CD4-positive, alpha-beta T cell (primary cell): ENCODE data around the gene GJD4. TPM values are rescaled to one million over a fixed set of nuclear protein-coding genes. Genes with fewer than 3 reads are reported as not detected.
A peak's percentile ranks its signal among the peaks of the same experiment; 100 is the strongest.

Experiments
- ATAC-seq: fragments of 200-7000 bp; cut with Tn5 transposase; one replicate; pipeline ENCODE4 v1.10.0; 2022; ENCODE audit warnings: mild to moderate bottlenecking; ENCODE audit not compliant: poor library complexity
- CTCF ChIA-PET: fragments of 350-600 bp; sonication (Branson Sonifier 250); formaldehyde crosslinking; loops from one replicate; lab custom pipeline; 2021; ENCODE audit warnings: antibody characterized with exemption, inconsistent platforms; lab: Charles Lee
- POLR2A ChIA-PET: fragments of 350-600 bp; sonication (Branson Sonifier 250); formaldehyde crosslinking; loops from one replicate; lab custom pipeline; 2021; ENCODE audit warnings: antibody characterized with exemption, inconsistent platforms; lab: Charles Lee
- DNase-seq, 14 experiments: peaks; one replicate each; pipeline ENCODE4 v3.0.0-alpha.2; 2013 to 2020; ENCODE audit warnings: mixed read lengths in 2 of 14
- H3K27ac ChIP-seq, 2 donors: one replicate each; pipeline versions ENCODE4 v1.5.1 to v1.7.0; 2013; ENCODE audit warnings: low read length in 2 of 2, low read depth in 1 of 2, mild to moderate bottlenecking in 1 of 2
- H3K27me3 ChIP-seq, 2 experiments: 1 replicate in 1 of 2; 2 replicates in 1 of 2; pipeline versions ENCODE4 v1.6.1 to v1.7.0; 2013; ENCODE audit warnings: low read length in 2 of 2, control low read depth in 1 of 2, mild to moderate bottlenecking in 1 of 2, moderate library complexity in 1 of 2; ENCODE audit not compliant: insufficient read depth in 2 of 2, control insufficient read depth in 1 of 2
- H3K36me3 ChIP-seq: one replicate; pipeline ENCODE4 v1.6.1; 2013; ENCODE audit warnings: low read length, control low read depth; ENCODE audit not compliant: insufficient read depth
- H3K4me1 ChIP-seq: one replicate; pipeline ENCODE4 v1.6.1; 2013; ENCODE audit warnings: low read length, control low read depth; ENCODE audit not compliant: insufficient read depth
- H3K4me3 ChIP-seq: one replicate; pipeline ENCODE4 v1.5.1; 2013; ENCODE audit warnings: mild to moderate bottlenecking, low read length, moderate library complexity
- H3K9me3 ChIP-seq, 2 experiments: 1 replicate in 1 of 2; 2 replicates in 1 of 2; pipeline versions ENCODE4 v1.6.1 to v1.7.0; 2013; ENCODE audit warnings: low read length in 2 of 2, mild to moderate bottlenecking in 2 of 2, control low read depth in 1 of 2, moderate library complexity in 1 of 2; ENCODE audit not compliant: control insufficient read depth in 1 of 2, insufficient read depth in 1 of 2
- H3K27ac Mint-ChIP-seq: one replicate; pipeline ENCODE4 v1.8.0; 2020; ENCODE audit warnings: mixed read lengths
- H3K27me3 Mint-ChIP-seq: one replicate; pipeline ENCODE4 v1.8.0; 2021; ENCODE audit warnings: mixed read lengths
- H3K36me3 Mint-ChIP-seq: one replicate; pipeline ENCODE4 v1.8.0; 2021; ENCODE audit warnings: low read depth, mixed read lengths
- H3K4me1 Mint-ChIP-seq: one replicate; pipeline ENCODE4 v1.8.0; 2021; ENCODE audit warnings: low read depth, mixed read lengths
- H3K4me3 Mint-ChIP-seq: one replicate; pipeline ENCODE4 v1.8.0; 2020; ENCODE audit warnings: mild to moderate bottlenecking, mixed read lengths
- H3K9me3 Mint-ChIP-seq: one replicate; pipeline ENCODE4 v1.8.0; 2020; ENCODE audit warnings: mixed read lengths
- intact Hi-C, 2 experiments: fragments of 100-400 bp; cut with DNase I in 1 of 2; cut with micrococcal nuclease in 1 of 2; formaldehyde crosslinking; loops; one replicate each; pipeline versions ENCODE4 v1.15.1 to v1.9.0; 2023 to 2025; cut with DNase I, micrococcal nuclease
- total RNA-seq, 174 experiments: library from RNA in 2 of 174; stranded (reverse) in 2 of 174; gene quantifications; one replicate each; pipeline ENCODE4 v1.2.3 and lab custom pipeline; 2021 to 2026
- TF ChIP-seq, protein P1 (sequence below): fragments of 200-600 bp; IDR thresholded peaks from one replicate; pipeline ENCODE4 v1.8.0; 2022; ENCODE audit warnings: antibody characterized with exemption, mild to moderate bottlenecking

Gene GJD4
- total RNA-seq, 2 experiments from 2014 or later: not detected

DNA sequence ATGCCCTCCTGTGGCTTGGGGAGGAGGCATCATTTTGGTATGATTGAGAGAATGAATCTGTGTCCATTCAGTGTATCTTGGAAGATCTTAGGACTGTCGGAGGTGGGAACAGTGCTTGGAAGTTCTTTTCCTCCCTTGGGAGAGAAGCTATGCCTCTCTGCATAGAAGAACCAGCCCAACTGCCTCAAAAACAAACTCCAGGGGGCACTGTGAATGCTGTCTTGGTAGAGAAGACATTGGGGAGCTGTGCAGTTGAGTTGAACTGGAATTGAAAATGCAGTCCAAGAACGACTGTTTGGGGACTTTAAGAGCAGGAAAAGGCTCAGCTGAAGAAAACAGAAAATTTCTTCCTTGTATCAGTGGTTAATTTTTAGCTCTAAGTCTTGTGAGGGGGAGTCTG is 4.9 kb upstream of the GJD4 start:
- intact Hi-C loops: no loop called here
- TF ChIP-seq, protein P1, sequence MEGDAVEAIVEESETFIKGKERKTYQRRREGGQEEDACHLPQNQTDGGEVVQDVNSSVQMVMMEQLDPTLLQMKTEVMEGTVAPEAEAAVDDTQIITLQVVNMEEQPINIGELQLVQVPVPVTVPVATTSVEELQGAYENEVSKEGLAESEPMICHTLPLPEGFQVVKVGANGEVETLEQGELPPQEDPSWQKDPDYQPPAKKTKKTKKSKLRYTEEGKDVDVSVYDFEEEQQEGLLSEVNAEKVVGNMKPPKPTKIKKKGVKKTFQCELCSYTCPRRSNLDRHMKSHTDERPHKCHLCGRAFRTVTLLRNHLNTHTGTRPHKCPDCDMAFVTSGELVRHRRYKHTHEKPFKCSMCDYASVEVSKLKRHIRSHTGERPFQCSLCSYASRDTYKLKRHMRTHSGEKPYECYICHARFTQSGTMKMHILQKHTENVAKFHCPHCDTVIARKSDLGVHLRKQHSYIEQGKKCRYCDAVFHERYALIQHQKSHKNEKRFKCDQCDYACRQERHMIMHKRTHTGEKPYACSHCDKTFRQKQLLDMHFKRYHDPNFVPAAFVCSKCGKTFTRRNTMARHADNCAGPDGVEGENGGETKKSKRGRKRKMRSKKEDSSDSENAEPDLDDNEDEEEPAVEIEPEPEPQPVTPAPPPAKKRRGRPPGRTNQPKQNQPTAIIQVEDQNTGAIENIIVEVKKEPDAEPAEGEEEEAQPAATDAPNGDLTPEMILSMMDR: no peak
- ATAC-seq: no peak
- H3K36me3 ChIP-seq: no peaks in the 10 kb centered on the region
- peaks cover 8 to 13% of the 10 kb centered on the region in 2 experiments for H3K27me3 ChIP-seq
- no peak overlapping the region for H3K27ac ChIP-seq
- H3K4me3 ChIP-seq: no peak overlapping the region
- CTCF ChIA-PET: no interaction called here
- H3K9me3 ChIP-seq: peaks cover 0 to 8% of the 10 kb centered on the region in 2 experiments
- H3K27me3 Mint-ChIP-seq: peaks cover 57% of the 10 kb centered on the region
- H3K9me3 Mint-ChIP-seq: peaks cover 5% of the 10 kb centered on the region
- H3K36me3 Mint-ChIP-seq: no peaks in the 10 kb centered on the region
- H3K4me1 Mint-ChIP-seq: no peaks in the 10 kb centered on the region
- H3K27ac Mint-ChIP-seq: no peak overlapping the region
- H3K4me3 Mint-ChIP-seq: no peak overlapping the region
- H3K4me1 ChIP-seq: no peaks in the 10 kb centered on the region
- POLR2A ChIA-PET: no interaction called here
- no peak for DNase-seq

DNA sequence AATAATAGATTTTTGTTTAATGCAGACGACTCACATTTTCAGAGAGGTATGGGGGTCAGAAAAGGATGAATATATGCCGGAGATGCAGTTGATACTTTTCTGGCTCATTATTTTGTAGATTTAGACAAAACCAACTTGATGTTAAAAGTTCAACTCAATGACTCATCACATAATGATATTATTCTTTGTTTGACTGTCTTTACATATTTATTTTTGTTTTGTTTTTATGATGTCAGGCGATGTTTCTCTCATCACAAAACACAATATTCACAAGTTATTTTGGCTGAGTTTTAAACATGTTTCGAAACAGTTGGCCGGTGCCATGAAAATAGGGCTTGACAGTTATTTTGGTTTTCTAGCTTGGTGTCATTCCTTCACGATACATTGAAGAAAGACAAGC is 1.3 kb downstream of the GJD4 start:
- ChIA-PET POLR2A (no interaction called here), CTCF (no interaction called here)
- H3K27me3 Mint-ChIP-seq: peaks cover 58% of the 10 kb centered on the region
- intact Hi-C loops: no loop called here
- Histone ChIP-seq H3K27ac (no peak overlapping the region), H3K4me1 (peaks cover 10% of the 10 kb centered on the region), H3K4me3 (no peak overlapping the region), H3K9me3 (peaks cover 0 to 27% of the 10 kb centered on the region in 2 experiments), H3K27me3 (peaks cover 33 to 47% of the 10 kb centered on the region in 2 experiments), H3K36me3 (no peaks in the 10 kb centered on the region)
- no peak overlapping the region for H3K4me3 Mint-ChIP-seq
- ATAC-seq: no peak
- H3K4me1 Mint-ChIP-seq: peaks cover 6% of the 10 kb centered on the region
- no peak overlapping the region for H3K27ac Mint-ChIP-seq
- H3K36me3 Mint-ChIP-seq: no peaks in the 10 kb centered on the region
- peaks cover 2% of the 10 kb centered on the region for H3K9me3 Mint-ChIP-seq
- no peak for DNase-seq
- TF ChIP-seq, protein P1: no peak

DNA sequence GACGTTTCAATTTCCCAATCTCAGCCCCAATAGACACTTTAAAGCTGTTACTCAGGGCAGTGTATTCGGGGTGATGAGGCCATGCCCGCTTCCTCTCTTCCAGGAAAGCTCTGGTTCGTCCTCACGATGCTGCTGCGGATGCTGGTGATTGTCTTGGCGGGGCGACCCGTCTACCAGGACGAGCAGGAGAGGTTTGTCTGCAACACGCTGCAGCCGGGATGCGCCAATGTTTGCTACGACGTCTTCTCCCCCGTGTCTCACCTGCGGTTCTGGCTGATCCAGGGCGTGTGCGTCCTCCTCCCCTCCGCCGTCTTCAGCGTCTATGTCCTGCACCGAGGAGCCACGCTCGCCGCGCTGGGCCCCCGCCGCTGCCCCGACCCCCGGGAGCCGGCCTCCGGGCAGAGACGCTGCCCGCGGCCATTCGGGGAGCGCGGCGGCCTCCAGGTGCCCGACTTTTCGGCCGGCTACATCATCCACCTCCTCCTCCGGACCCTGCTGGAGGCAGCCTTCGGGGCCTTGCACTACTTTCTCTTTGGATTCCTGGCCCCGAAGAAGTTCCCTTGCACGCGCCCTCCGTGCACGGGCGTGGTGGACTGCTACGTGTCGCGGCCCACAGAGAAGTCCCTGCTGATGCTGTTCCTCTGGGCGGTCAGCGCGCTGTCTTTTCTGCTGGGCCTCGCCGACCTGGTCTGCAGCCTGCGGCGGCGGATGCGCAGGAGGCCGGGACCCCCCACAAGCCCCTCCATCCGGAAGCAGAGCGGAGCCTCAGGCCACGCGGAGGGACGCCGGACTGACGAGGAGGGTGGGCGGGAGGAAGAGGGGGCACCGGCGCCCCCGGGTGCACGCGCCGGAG is 2.6 kb downstream of the GJD4 start:
- Mint-ChIP-seq H3K4me1 (peaks cover 6% of the 10 kb centered on the region), H3K4me3 (peak overlapping the region; percentile 75), H3K27me3 (peaks cover 68% of the 10 kb centered on the region), H3K36me3 (no peaks in the 10 kb centered on the region), H3K9me3 (peaks cover 2% of the 10 kb centered on the region), H3K27ac (no peak overlapping the region)
- Histone ChIP-seq H3K9me3 (peaks cover 0 to 23% of the 10 kb centered on the region in 2 experiments), H3K27ac (no peak overlapping the region), H3K36me3 (no peaks in the 10 kb centered on the region), H3K27me3 (peaks cover 30 to 52% of the 10 kb centered on the region in 2 experiments), H3K4me3 (peak overlapping the region; percentile 37), H3K4me1 (peaks cover 10% of the 10 kb centered on the region)
- ChIA-PET CTCF (no interaction called here), POLR2A (no interaction called here)
- DNase-seq (no peak), ATAC-seq (no peak)
- intact Hi-C loops: loop anchor here in 1 of 2 experiments (2.0 kb wide), 1 partner anchor 21 kb away; no protein-coding TSS in a partner anchor
- TF ChIP-seq, protein P1: no peak
